ENCODE data around the gene TACR1. TPM values are rescaled to one million over a fixed set of nuclear protein-coding genes. Genes with fewer than 3 reads are reported as not detected.
"Not testable (repeated sequence)": the region's sequence is repeated elsewhere in the genome, so short reads cannot be mapped to it uniquely, and the experiment has no call there.

The TACR1 gene
- total and polyA plus RNA-seq, 2 of the 8 experiments (the other 6 are each of a cell fraction or from before 2014, with no cell fraction given): 0.09 to 0.37 TPM

DNA sequence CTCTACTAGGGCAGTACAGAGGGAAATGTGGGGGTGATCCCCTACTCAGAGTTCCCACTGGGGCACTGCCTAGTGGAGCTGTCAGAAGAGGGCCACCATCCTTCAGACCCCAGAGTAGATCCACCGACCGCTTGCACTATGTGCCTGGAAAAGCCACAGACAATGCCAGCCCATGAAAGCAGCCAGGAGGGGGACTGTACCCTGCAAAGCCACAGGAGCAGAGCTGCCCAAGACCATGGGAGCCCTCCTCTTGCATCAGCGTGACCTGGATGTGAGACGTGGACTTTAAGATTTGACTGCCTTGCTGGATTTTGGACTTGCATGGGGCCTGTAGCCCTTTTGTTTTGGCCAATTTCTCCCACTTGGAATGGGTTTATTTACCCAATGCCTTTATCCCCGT lies 27.9 kb downstream of the TACR1 start:
- H3K56ac ChIP-seq (replicated peaks; ENCODE audit: insufficient read length, low read depth, low read length); H4K8ac ChIP-seq (ENCODE audit: extremely low read depth, insufficient read depth, low read length); H2BK12ac ChIP-seq (ENCODE audit: low read depth, low read length); H4K20me1 ChIP-seq (replicated peaks in 1 of 2; ENCODE audit: control insufficient read depth in 1 of 2, insufficient read depth in 2 of 2, low read length in 2 of 2); FAIRE-seq; H4K91ac ChIP-seq (replicated peaks; ENCODE audit: insufficient read length, low read length); H3K79me2 ChIP-seq (ENCODE audit: control insufficient read depth in 1 of 2, insufficient read depth in 2 of 2, low read length in 2 of 2); H3K23ac ChIP-seq (ENCODE audit: insufficient read length); H2BK15ac ChIP-seq (ENCODE audit: low read length); H4K5ac ChIP-seq (ENCODE audit: insufficient read length, low read depth, low read length); H3K36me3 ChIP-seq (ENCODE audit: control insufficient read depth in 2 of 4, insufficient read depth in 4 of 4, low read length in 3 of 4); H3K9me3 ChIP-seq (ENCODE audit: insufficient read depth in 2 of 2, low read depth in 1 of 2, low read length in 1 of 2); H3K4me3 ChIP-seq (ENCODE audit: extremely low read depth in 1 of 4, insufficient read depth in 2 of 4, low read depth in 3 of 4, low read length in 4 of 4); H3K9ac ChIP-seq (replicated peaks in 1 of 4; ENCODE audit: extremely low read depth in 1 of 4, low read depth in 3 of 4, low read length in 3 of 4); POLR2A ChIA-PET (ENCODE audit: partially characterized antibody); H3K23me2 ChIP-seq (ENCODE audit: low read depth, low read length); H2BK5ac ChIP-seq (ENCODE audit: low read depth, low read length); H2BK120ac ChIP-seq (replicated peaks; ENCODE audit: low read depth, low read length); H3K18ac ChIP-seq (ENCODE audit: extremely low read depth, low read length); H3K27ac ChIP-seq (ENCODE audit: low read depth, low read length); DNase-seq (ENCODE audit: low read depth in 1 of 2, low spot score in 2 of 2); H3K14ac ChIP-seq (ENCODE audit: insufficient read length); H3K79me1 ChIP-seq (ENCODE audit: low read depth, low read length); H3K4me2 ChIP-seq (ENCODE audit: insufficient read depth in 1 of 2, low read depth in 2 of 2, low read length in 2 of 2); H2AFZ ChIP-seq (ENCODE audit: low read length); H3K27me3 ChIP-seq (replicated peaks in 1 of 4; ENCODE audit: control insufficient read depth in 3 of 4, extremely low read depth in 1 of 4, insufficient read depth in 3 of 4, low read length in 3 of 4); H3K4ac ChIP-seq (replicated peaks; ENCODE audit: insufficient read length, low read depth, low read length): not testable (repeated sequence)
- CTCF ChIA-PET (ENCODE audit: partially characterized antibody): interaction anchor here (0.9 kb wide), 1 partner anchor 72 kb away, joined by 3 read pairs; no protein-coding TSS in a partner anchor
- H2AK5ac ChIP-seq (ENCODE audit: low read depth, low read length): 0 out of 2 replicates have a peak overlapping the region, but pooled peaks have one; percentile 28
- WGBS, 2 experiments (ENCODE audit: extremely low coverage in 1 of 2, insufficient coverage in 1 of 2, insufficient read length in 1 of 2, insufficient replicate concordance in 2 of 2, low coverage in 1 of 2, low lambda C conversion rate in 2 of 2, missing lambda C conversion rate in 1 of 2): 85% methylated on average over 5 of the region's 5 CpGs; no CpG with 5 or more reads in 1 of the 2 experiments
- H3K4me1 ChIP-seq (replicated peaks in 1 of 4; ENCODE audit: control insufficient read depth in 3 of 4, insufficient read depth in 4 of 4, low read length in 3 of 4): peaks cover 1 to 15% (median 6%) of the 10 kb centered on the region in 4 experiments; a peak in 4 of 7 replicates
- H2BK20ac ChIP-seq (ENCODE audit: low read length): peak overlapping the region; percentile 50; the same call in 1 of the 2 replicates

Measured in H1 (cell line).